C4-2B (cell line): ENCODE measurements around the gene WTAP.
A peak's percentile ranks its signal among the peaks of the same experiment; 100 is the strongest.
"Not testable (repeated sequence)": the region's sequence is repeated elsewhere in the genome, so short reads cannot be mapped to it uniquely, and the experiment has no call there.

Experiments used
- H3K27ac ChIP-seq: fragments of 450-650 bp; 2 replicates; pipeline ENCODE4 v1.5.1; 2017
- ZFX ChIP-seq: fragments of 450-650 bp; IDR thresholded peaks from 2 replicates; pipeline ENCODE4 v1.6.1; 2017
- TF ChIP-seq, protein P1 (sequence below): fragments of 450-650 bp; conservative IDR thresholded peaks from 2 replicates; pipeline ENCODE4 v1.5.1; 2017; ENCODE audit warnings: mild to moderate bottlenecking

The WTAP gene

DNA sequence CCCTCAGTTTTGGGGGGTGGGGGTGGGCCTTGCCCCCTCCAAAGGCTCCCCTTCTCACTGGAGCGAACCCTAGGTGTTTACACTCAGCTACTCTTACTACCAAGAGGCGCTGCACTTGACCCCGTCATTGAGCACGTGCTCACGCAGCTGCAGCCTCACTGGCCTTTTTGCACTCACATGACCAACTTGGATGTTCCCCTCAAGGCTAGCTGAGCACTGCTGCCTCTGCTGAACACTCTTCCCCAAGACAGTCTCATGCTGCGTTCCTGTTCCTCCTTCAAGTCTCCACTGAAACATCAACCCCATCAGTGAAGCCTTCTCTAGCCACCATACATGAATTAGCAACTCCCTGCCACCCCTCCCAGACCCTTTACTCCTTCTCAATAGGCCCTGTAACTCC is 38.3 kb upstream of the WTAP start:
- TF ChIP-seq, protein P1, sequence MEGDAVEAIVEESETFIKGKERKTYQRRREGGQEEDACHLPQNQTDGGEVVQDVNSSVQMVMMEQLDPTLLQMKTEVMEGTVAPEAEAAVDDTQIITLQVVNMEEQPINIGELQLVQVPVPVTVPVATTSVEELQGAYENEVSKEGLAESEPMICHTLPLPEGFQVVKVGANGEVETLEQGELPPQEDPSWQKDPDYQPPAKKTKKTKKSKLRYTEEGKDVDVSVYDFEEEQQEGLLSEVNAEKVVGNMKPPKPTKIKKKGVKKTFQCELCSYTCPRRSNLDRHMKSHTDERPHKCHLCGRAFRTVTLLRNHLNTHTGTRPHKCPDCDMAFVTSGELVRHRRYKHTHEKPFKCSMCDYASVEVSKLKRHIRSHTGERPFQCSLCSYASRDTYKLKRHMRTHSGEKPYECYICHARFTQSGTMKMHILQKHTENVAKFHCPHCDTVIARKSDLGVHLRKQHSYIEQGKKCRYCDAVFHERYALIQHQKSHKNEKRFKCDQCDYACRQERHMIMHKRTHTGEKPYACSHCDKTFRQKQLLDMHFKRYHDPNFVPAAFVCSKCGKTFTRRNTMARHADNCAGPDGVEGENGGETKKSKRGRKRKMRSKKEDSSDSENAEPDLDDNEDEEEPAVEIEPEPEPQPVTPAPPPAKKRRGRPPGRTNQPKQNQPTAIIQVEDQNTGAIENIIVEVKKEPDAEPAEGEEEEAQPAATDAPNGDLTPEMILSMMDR: no peak
- TF ChIP-seq ZFX: no peak
- H3K27ac ChIP-seq: no peak overlapping the region

- not testable (repeated sequence) for H3K27ac ChIP-seq
Measured at GRCh38 chr6:159690135-159690534, 37.2 kb upstream of the WTAP start.

DNA sequence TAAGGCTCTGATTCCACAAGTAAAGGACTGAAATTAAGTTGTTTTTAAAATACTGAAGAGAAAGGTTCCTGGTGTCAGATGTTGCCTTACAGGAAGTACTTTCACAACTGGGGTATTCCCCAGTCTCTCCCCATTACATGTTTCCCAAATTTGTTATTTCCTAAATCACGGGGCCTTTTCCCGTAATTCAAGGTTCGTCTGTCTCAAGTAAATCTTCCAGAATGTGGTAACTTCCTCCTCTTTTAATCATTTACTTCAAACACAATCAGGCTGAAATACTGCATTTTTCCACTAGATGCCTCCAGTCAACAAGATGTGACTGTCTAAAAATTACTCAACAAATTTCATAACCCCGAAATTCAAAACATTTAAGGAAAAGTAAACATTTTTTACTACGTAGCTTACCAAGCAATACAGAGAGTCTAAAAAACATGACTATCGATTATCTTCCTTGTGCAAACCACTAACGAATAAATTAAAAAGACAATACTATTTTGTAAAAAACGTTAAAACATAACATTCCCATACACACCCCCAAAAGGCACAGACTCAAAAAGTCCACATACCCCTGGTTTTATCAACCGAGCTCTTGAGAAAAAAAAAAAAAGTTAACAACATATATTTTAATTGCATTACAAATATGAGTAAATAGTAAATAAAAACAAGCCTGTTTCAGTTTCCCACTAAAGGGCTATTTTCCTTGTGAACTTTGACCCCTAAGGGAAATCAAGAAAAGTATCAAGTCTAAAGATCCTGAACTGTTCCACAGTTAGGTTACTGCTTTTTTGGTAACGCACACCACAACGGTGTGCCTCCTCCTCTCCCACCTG is 36.0 kb upstream of the WTAP start:
- peak overlapping the region; percentile 83 for H3K27ac ChIP-seq
- TF ChIP-seq ZFX: no peak
- TF ChIP-seq, protein P1: peak; percentile 44

DNA sequence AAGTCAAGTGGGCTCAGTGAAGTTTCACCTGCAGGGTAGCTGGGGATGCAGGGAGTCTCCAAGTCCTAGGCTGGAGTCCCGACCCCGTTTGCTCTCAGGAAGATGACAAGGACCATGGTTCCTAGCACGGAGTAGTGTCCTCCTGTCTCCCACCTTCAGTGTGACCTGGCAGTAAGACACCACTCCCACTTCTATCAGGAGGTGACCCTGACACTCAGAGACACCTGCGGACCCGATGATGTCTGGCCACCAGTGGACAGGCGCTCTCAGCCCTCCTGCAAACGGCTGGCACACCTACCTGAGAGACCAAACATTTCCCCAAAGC is 35.4 kb upstream of the WTAP start:
- TF ChIP-seq ZFX: no peak
- TF ChIP-seq, protein P1: no peak
- H3K27ac ChIP-seq: peak overlapping the region; percentile 83

- H3K27ac ChIP-seq: peak overlapping the region; percentile 83
- TF ChIP-seq, protein P1: no peak
- TF ChIP-seq ZFX: peak; percentile 60; the same call in 1 of the 2 replicates
Measured at GRCh38 chr6:159692303-159693127, 34.8 kb upstream of the WTAP start.

GRCh38 chr6:159693128-159693893 is 34.0 kb upstream of the WTAP start, which contains the start of gene SOD2:
SOD2 (minus strand) TSS chr6:159693241; CDS start chr6:159693167, 74 bp downstream.
- peak within 1 kb of the TSS; percentile 83 for H3K27ac ChIP-seq
- peak; percentile 46 for TF ChIP-seq ZFX
- TF ChIP-seq, protein P1: no peak

GRCh38 chr6:159693894-159694545 is 33.3 kb upstream of the WTAP start:
- TF ChIP-seq ZFX: no peak
- TF ChIP-seq, protein P1: no peak
- peak overlapping the region; percentile 83 for H3K27ac ChIP-seq
